K562 (cell line): ENCODE measurements around the gene KLHL22. TPM values are rescaled to one million over a fixed set of nuclear protein-coding genes. Genes with fewer than 3 reads are reported as not detected.

Experiments used
- ATF7 ChIP-seq: fragments of 450-650 bp; IDR thresholded peaks from 2 replicates; pipeline ENCODE4 v1.7.1; 2014; ENCODE audit warnings: mild to moderate bottlenecking, moderate library complexity
- CBX3 ChIP-seq, 2 experiments: IDR thresholded peaks; 1 replicate in 1 of 2; 2 replicates in 1 of 2; pipeline ENCODE4 v1.6.1; 2012; ENCODE audit warnings: inconsistent platforms in 2 of 2, low read length in 2 of 2, borderline replicate concordance in 1 of 2, control low read depth in 1 of 2
- EP400 ChIP-seq: fragments of 450-650 bp; IDR thresholded peaks from 2 replicates; pipeline ENCODE4 v1.6.1; 2017; ENCODE audit warnings: antibody characterized with exemption, mild to moderate bottlenecking, moderate library complexity
- FOSL1 ChIP-seq: fragments of 200-800 bp; sonication (Bioruptor generic); conservative IDR thresholded peaks from 2 replicates; pipeline ENCODE4 v1.6.1; 2016; ENCODE audit warnings: missing genetic modification characterization, missing compliant biosample characterization
- HCFC1 ChIP-seq: IDR thresholded peaks from 2 replicates; pipeline ENCODE4 v1.6.1; 2012; ENCODE audit warnings: low read depth, low read length, improper control_type of control experiment
- HNRNPL ChIP-seq: fragments of 200-400 bp; formaldehyde crosslinking; IDR thresholded peaks from 2 replicates; pipeline ENCODE4 v1.6.1; 2017; ENCODE audit warnings: low read depth, mild to moderate bottlenecking, low read length
- KLF1 ChIP-seq: fragments of 450-650 bp; IDR thresholded peaks from 2 replicates; pipeline ENCODE4 v1.6.1; 2016; ENCODE audit warnings: missing genetic modification characterization, missing compliant biosample characterization
- MLX ChIP-seq, 2 experiments: fragments of 450-650 bp in 1 of 2; sonication (generic) in 1 of 2; formaldehyde crosslinking; conservative IDR thresholded peaks; 2 replicates each; pipeline versions ENCODE4 v1.4.0 to v1.8.1; 2020 to 2022; ENCODE audit warnings: mild to moderate bottlenecking in 1 of 2, missing genetic modification reagents in 1 of 2
- MYNN ChIP-seq, 2 experiments: sonication (generic); formaldehyde crosslinking in 1 of 2; IDR thresholded peaks; 2 replicates each; pipeline versions ENCODE4 v1.5.0 to v1.6.1; 2016 to 2020; ENCODE audit warnings: antibody characterized with exemption in 1 of 2, missing genetic modification reagents in 1 of 2
- PRMT5 ChIP-seq: sonication (generic); formaldehyde crosslinking; IDR thresholded peaks from 2 replicates; pipeline ENCODE4 v1.5.0; 2020; ENCODE audit warnings: missing genetic modification reagents
- RBM14 ChIP-seq: fragments of 200-400 bp; formaldehyde crosslinking; IDR thresholded peaks from 2 replicates; pipeline ENCODE4 v1.6.1; 2018; ENCODE audit warnings: low read depth, mild to moderate bottlenecking, low read length, moderate library complexity, borderline replicate concordance; ENCODE audit not compliant: insufficient read depth
- RBM34 ChIP-seq: fragments of 200-400 bp; formaldehyde crosslinking; IDR thresholded peaks from 2 replicates; pipeline ENCODE4 v1.6.1; 2018; ENCODE audit warnings: low read length, borderline replicate concordance; ENCODE audit not compliant: insufficient read depth
- RERE ChIP-seq: sonication (generic); formaldehyde crosslinking; IDR thresholded peaks from 2 replicates; pipeline ENCODE4 v1.8.0; 2023; ENCODE audit warnings: missing genetic modification reagents, mild to moderate bottlenecking, borderline replicate concordance
- SIX5 ChIP-seq, 2 experiments: IDR thresholded peaks; 2 replicates each; pipeline ENCODE4 v1.6.1; 2011; ENCODE audit warnings: low read length in 2 of 2, borderline replicate concordance in 1 of 2, low read depth in 1 of 2, mild to moderate bottlenecking in 1 of 2, moderate library complexity in 1 of 2; ENCODE audit not compliant: insufficient read depth in 1 of 2
- SRSF1 ChIP-seq: fragments of 200-400 bp; formaldehyde crosslinking; IDR thresholded peaks from 2 replicates; pipeline ENCODE4 v1.6.1; 2017; ENCODE audit warnings: mild to moderate bottlenecking, low read depth, low read length, moderate library complexity
- ZNF511 ChIP-seq: sonication (generic); formaldehyde crosslinking; IDR thresholded peaks from 2 replicates; pipeline ENCODE4 v1.8.0; 2022; ENCODE audit warnings: mild to moderate bottlenecking, missing genetic modification reagents
- ZNF75A ChIP-seq: fragments of 450-650 bp; formaldehyde crosslinking; IDR thresholded peaks from 2 replicates; pipeline ENCODE4 v1.4.0; 2020; ENCODE audit warnings: mild to moderate bottlenecking
- ZNF764 ChIP-seq: fragments of 250-450 bp; sonication (Bioruptor Pico); IDR thresholded peaks from 2 replicates; pipeline ENCODE4 v1.4.0; 2020; ENCODE audit warnings: low read depth, mild to moderate bottlenecking, moderate library complexity
- polyA plus RNA-seq, 8 experiments: library from polyadenylated mRNA; depleted of rRNA in 4 of 8; stranded (reverse) in 5 of 8; unstranded in 3 of 8; fragments of >200 nt; fragmentation: Nextera tagmentation in 2 of 8; fragmentation: Illumina TruSeq in 1 of 8; extraction: Ambion mirVana in 2 of 8; extraction: Trizol in 1 of 8; gene quantifications; 2 replicates each; pipeline versions ENCODE4 v1.2.1 to v1.2.3, GENCODE V29; 2011 to 2014; ENCODE audit warnings: inconsistent platforms in 1 of 8, missing spikeins in 1 of 8
- total RNA-seq, 7 experiments: library from RNA; depleted of rRNA in 6 of 7; stranded (reverse); fragments of >200 nt in 6 of 7; fragmentation: Illumina TruSeq in 2 of 7; extraction: Trizol in 2 of 7; gene quantifications; 2 replicates each; pipeline versions ENCODE4 v1.2.1 to v1.2.3, GENCODE V29; 2011 to 2021; ENCODE audit warnings: low replicate concordance in 1 of 7
- TF ChIP-seq, protein P1 (sequence below): sonication (generic); formaldehyde crosslinking; IDR thresholded peaks from 2 replicates; pipeline ENCODE4 v1.8.0; 2022; ENCODE audit warnings: mild to moderate bottlenecking, missing genetic modification reagents

The KLHL22 gene
- total and polyA plus RNA-seq, 9 of the 15 experiments (the other 6 are each of a cell fraction or from before 2014, with no cell fraction given), result 1.3 to 25.6 (median 15.2) TPM

- TF ChIP-seq RERE (no peak), CBX3 (IDR thresholded peaks at IDR 0.05; ENCODE audit: borderline replicate concordance in 1 of 2, low read length in 2 of 2) (no peak), RBM34 (no peak), HCFC1 (no peak), RBM14 (no peak), MYNN (IDR thresholded peaks at IDR 0.05) (no peak), MYNN (CRISPR knock-in tag; IDR thresholded peaks at IDR 0.05) (no peak), FOSL1 (tag) (no peak), ZNF75A (CRISPR knock-in tag) (no peak), ATF7 (no peak), EP400 (no peak), ZNF511 (CRISPR knock-in tag) (no peak), KLF1 (tag) (no peak), HNRNPL (no peak), SRSF1 (no peak), SIX5 (IDR thresholded peaks at IDR 0.05; ENCODE audit: borderline replicate concordance in 1 of 2, insufficient read depth in 1 of 2, low read depth in 1 of 2, low read length in 2 of 2) (0 out of 4 replicates have a peak, but pooled peaks of 1 of the 2 experiments have one; percentile 4), ZNF764 (CRISPR knock-in tag) (no peak), PRMT5 (no peak), MLX (CRISPR knock-in tag; conservative IDR thresholded peaks at IDR 0.05) (no peak)
- TF ChIP-seq, protein P1, sequence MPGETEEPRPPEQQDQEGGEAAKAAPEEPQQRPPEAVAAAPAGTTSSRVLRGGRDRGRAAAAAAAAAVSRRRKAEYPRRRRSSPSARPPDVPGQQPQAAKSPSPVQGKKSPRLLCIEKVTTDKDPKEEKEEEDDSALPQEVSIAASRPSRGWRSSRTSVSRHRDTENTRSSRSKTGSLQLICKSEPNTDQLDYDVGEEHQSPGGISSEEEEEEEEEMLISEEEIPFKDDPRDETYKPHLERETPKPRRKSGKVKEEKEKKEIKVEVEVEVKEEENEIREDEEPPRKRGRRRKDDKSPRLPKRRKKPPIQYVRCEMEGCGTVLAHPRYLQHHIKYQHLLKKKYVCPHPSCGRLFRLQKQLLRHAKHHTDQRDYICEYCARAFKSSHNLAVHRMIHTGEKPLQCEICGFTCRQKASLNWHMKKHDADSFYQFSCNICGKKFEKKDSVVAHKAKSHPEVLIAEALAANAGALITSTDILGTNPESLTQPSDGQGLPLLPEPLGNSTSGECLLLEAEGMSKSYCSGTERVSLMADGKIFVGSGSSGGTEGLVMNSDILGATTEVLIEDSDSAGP, result peak; percentile 29; the same call in 1 of the 2 replicates
These were observed 36.0 kb upstream of the KLHL22 start (continued) for GRCh38 chr22:20531404-20532201.
